RWPE2 (cell line): ENCODE data around the gene RNF43.

ENCODE experiments used
- ATAC-seq: fragments of 200-7000 bp; cut with Tn5 transposase; 3 replicates; pipeline ENCODE4 v1.9.1; 2021; ENCODE audit warnings: low read depth
- DNase-seq: peaks from one replicate; pipeline ENCODE4 v3.0.0-alpha.2; 2020; ENCODE audit warnings: low spot score
- H3K27ac ChIP-seq: fragments of 450-650 bp; 2 replicates; pipeline ENCODE4 v1.5.1; 2017; ENCODE audit warnings: mild to moderate bottlenecking; ENCODE audit not compliant: poor library complexity, severe bottlenecking
- H3K27me3 ChIP-seq: fragments of 250-450 bp; sonication (Bioruptor Pico); 2 replicates; pipeline ENCODE4 v1.5.1; 2021; ENCODE audit warnings: mild to moderate bottlenecking, moderate library complexity; ENCODE audit not compliant: insufficient read depth, poor library complexity, severe bottlenecking
- H3K36me3 ChIP-seq: fragments of 250-450 bp; sonication (Bioruptor Pico); 2 replicates; pipeline ENCODE4 v1.5.1; 2020; ENCODE audit warnings: low read depth, mild to moderate bottlenecking, moderate library complexity
- H3K4me1 ChIP-seq: fragments of 250-450 bp; sonication (Bioruptor Pico); 2 replicates; pipeline ENCODE4 v1.5.1; 2021; ENCODE audit warnings: mild to moderate bottlenecking, moderate library complexity; ENCODE audit not compliant: insufficient read depth, poor library complexity, severe bottlenecking
- H3K4me3 ChIP-seq: fragments of 250-450 bp; sonication (Bioruptor Pico); 2 replicates; pipeline ENCODE4 v1.5.1; 2021; ENCODE audit warnings: mild to moderate bottlenecking, moderate library complexity; ENCODE audit not compliant: severe bottlenecking
- H3K9me3 ChIP-seq: fragments of 250-450 bp; sonication (Bioruptor Pico); 2 replicates; pipeline ENCODE4 v1.5.1; 2021; ENCODE audit warnings: mild to moderate bottlenecking, moderate library complexity; ENCODE audit not compliant: severe bottlenecking
- TF ChIP-seq, protein P1 (sequence below): fragments of 450-650 bp; IDR thresholded peaks from one replicate; pipeline ENCODE4 v1.5.1; 2017; ENCODE audit warnings: mild to moderate bottlenecking, moderate library complexity; ENCODE audit not compliant: poor library complexity, severe bottlenecking

The RNF43 gene

DNA sequence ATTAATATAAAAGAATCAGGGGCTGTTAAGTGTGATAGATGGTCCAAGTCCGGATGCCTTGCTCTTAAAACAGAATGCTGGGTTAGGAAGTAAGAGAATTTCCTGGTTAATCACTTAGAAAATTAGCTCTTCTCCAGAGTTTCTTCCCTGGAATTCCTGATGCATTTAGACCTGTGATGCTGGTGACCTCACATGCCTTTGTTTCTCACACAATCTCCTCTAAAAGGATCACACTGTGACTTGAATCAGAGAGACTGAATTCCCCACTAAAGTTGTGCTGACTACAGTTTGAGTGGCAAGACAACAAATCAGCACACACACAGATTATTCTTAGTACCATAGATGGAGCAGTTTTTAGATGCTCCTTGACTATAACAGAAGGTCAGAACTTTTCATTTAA is 4.4 kb upstream of the RNF43 start:
- ATAC-seq = no peak
- Histone ChIP-seq H3K9me3 (no peaks in the 10 kb centered on the region), H3K27me3 (no peaks in the 10 kb centered on the region)

DNA sequence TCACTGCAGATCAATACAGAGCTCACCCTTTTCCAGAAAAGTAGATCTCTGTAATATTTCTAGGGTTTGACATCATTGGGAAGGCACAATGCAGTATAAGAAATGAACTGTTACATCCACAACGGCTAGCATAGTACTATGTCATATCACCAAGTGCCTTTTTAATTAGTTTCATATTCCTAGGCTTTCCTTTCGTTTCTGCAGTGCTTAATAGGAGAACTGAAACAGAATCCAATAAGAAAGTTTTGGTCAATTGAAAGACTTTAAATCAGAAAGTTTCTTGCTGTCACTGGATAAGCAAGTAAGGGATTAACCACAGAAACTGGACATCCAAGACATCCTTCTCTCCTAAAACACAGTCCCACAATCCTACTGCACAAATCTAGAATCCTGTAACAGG is 3.5 kb upstream of the RNF43 start:
- Histone ChIP-seq H3K4me1 (peaks cover 6% of the 10 kb centered on the region), H3K36me3 (no peaks in the 10 kb centered on the region), H3K27ac (no peak overlapping the region), H3K27me3 (no peaks in the 10 kb centered on the region), H3K9me3 (no peaks in the 10 kb centered on the region), H3K4me3 (no peak overlapping the region)
- no peak for DNase-seq
- TF ChIP-seq, protein P1, sequence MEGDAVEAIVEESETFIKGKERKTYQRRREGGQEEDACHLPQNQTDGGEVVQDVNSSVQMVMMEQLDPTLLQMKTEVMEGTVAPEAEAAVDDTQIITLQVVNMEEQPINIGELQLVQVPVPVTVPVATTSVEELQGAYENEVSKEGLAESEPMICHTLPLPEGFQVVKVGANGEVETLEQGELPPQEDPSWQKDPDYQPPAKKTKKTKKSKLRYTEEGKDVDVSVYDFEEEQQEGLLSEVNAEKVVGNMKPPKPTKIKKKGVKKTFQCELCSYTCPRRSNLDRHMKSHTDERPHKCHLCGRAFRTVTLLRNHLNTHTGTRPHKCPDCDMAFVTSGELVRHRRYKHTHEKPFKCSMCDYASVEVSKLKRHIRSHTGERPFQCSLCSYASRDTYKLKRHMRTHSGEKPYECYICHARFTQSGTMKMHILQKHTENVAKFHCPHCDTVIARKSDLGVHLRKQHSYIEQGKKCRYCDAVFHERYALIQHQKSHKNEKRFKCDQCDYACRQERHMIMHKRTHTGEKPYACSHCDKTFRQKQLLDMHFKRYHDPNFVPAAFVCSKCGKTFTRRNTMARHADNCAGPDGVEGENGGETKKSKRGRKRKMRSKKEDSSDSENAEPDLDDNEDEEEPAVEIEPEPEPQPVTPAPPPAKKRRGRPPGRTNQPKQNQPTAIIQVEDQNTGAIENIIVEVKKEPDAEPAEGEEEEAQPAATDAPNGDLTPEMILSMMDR = no peak
- ATAC-seq = no peak

More for the DNA sequence above, 4.4 kb upstream of the RNF43 start:
- Histone ChIP-seq H3K4me3 (no peak overlapping the region), H3K27ac (no peak overlapping the region), H3K4me1 (peaks cover 6% of the 10 kb centered on the region), H3K36me3 (no peaks in the 10 kb centered on the region)
- no peak for DNase-seq
- TF ChIP-seq, protein P1 = no peak

DNA sequence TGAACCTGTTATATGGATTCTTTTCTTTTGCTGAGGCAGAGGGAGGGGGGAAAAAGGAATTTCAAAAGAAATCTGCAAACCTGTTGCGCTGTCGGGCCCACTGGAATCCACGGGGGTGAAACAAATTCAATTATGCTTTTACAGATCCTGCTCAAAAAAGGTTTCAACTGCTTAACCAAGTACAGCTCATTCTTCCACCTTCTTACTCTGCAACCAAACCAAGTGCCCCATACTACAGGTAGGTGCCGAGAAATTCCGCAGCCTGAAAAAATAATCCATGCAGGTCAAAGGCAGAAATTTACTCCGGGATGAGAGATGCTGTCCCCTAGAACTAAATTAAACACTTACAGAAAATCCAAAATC is 416 bp downstream of the RNF43 start:
- Histone ChIP-seq H3K4me1 (peaks cover 34% of the 10 kb centered on the region), H3K27ac (peak overlapping the region; percentile 85), H3K9me3 (no peaks in the 10 kb centered on the region), H3K36me3 (no peaks in the 10 kb centered on the region), H3K4me3 (peak overlapping the region; percentile 44), H3K27me3 (no peaks in the 10 kb centered on the region)
- 0 out of 3 replicates have a peak, but pooled peaks have one; percentile 1 for ATAC-seq
- DNase-seq = no peak
- TF ChIP-seq, protein P1 = no peak

DNA sequence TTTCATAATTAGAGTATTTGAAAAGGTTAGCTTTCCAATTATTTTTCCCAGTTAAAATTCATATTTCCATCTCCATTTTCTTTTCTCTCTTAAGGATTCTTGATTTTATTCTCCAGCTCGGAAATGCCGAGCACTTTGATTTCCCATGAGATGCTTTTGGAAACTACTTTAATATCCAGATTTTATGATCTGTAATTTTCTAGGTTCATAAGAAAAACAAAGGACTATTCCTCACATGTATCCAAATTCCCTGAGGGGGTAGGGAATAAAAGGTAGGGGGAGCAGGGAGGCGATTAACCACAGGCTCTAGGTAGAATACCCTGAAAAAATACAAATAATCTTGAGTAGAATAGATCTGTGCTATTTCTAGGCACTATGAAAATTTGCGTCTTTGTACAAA is 938 bp downstream of the RNF43 start:
- Histone ChIP-seq H3K4me1 (peaks cover 40% of the 10 kb centered on the region), H3K9me3 (no peaks in the 10 kb centered on the region), H3K27me3 (no peaks in the 10 kb centered on the region), H3K36me3 (no peaks in the 10 kb centered on the region), H3K27ac (peak overlapping the region; percentile 85), H3K4me3 (peak overlapping the region; percentile 44)
- TF ChIP-seq, protein P1 = no peak
- DNase-seq = no peak
- ATAC-seq = no peak

DNA sequence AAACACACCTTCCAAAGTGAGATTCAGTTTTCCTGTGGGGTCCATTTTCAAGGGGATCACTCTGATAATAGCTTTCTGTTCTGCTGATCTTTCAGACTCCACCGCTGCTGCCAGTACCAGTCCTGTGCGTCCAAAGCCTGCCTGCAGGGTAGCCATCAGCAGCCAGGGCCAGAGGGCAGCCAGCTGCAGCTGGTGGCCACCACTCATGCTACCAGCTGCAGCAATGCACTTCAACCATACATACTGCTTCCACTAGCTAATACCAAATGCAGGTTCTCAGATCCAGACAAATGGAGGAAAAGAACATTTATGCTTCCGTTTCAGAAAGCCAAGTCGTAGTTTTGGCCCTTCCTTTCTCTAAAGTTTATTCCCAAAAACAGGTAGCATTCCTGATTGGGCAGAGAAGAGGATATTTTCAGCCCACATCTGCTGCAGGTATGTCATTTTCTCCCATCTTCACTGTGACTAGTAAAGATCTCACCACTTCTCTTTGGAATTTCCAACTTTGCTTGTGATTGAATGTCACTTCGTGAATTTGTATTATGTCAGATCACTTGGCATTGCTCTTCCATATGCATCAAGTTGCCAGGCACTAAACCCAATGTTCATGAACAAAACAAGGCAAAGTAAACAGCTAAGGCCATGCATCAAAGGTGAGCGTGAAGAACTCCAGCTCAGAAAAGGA is 1.8 kb downstream of the RNF43 start:
- ATAC-seq = peak; percentile 39
- no peaks in the 10 kb centered on the region for H3K36me3 ChIP-seq
- no peaks in the 10 kb centered on the region for H3K27me3 ChIP-seq
- no peak for DNase-seq
- peaks cover 48% of the 10 kb centered on the region for H3K4me1 ChIP-seq
- TF ChIP-seq, protein P1 = no peak
- no peaks in the 10 kb centered on the region for H3K9me3 ChIP-seq
- peak overlapping the region; percentile 85 for H3K27ac ChIP-seq
- H3K4me3 ChIP-seq = peak overlapping the region; percentile 44
